H9 (cell line): ENCODE measurements around the gene PYGO2. TPM values are rescaled to one million over a fixed set of nuclear protein-coding genes. Genes with fewer than 3 reads are reported as not detected.
A peak's percentile ranks its signal among the peaks of the same experiment; 100 is the strongest.

Experiments
- DNase-seq: peaks from one replicate; pipeline ENCODE4 v3.0.0-alpha.2; 2017
- H2AFZ ChIP-seq: one replicate; pipeline ENCODE4 v1.6.1; 2013; ENCODE audit warnings: mild to moderate bottlenecking, low read length, control low read depth, moderate library complexity
- H2AK5ac ChIP-seq: 2 replicates; pipeline ENCODE4 v1.6.1; 2013; ENCODE audit warnings: low read length, control low read depth, mixed read lengths; ENCODE audit not compliant: insufficient read length
- H2BK120ac ChIP-seq: one replicate; pipeline ENCODE4 v1.6.1; 2013; ENCODE audit warnings: low read depth, mild to moderate bottlenecking, low read length, control low read depth, inconsistent platforms; ENCODE audit not compliant: poor library complexity, severe bottlenecking
- H2BK12ac ChIP-seq: 2 replicates; pipeline ENCODE4 v1.6.1; 2013; ENCODE audit warnings: low read length, control low read depth, mixed read lengths, low read depth; ENCODE audit not compliant: insufficient read length
- H2BK15ac ChIP-seq: 2 replicates; pipeline ENCODE4 v1.6.1; 2013; ENCODE audit warnings: low read depth, low read length, control low read depth
- H2BK20ac ChIP-seq: one replicate; pipeline ENCODE4 v1.6.1; 2013; ENCODE audit warnings: low read depth, mild to moderate bottlenecking, low read length, control low read depth, inconsistent platforms; ENCODE audit not compliant: poor library complexity, severe bottlenecking
- H2BK5ac ChIP-seq: 2 replicates; pipeline ENCODE4 v1.6.1; 2013; ENCODE audit warnings: low read length, control low read depth, mixed read lengths; ENCODE audit not compliant: insufficient read length
- H3K14ac ChIP-seq: 2 replicates; pipeline ENCODE4 v1.6.1; 2013; ENCODE audit warnings: low read length, control low read depth; ENCODE audit not compliant: insufficient read depth
- H3K18ac ChIP-seq: 2 replicates; pipeline ENCODE4 v1.6.1; 2013; ENCODE audit warnings: low read depth, mild to moderate bottlenecking, mixed read lengths, low read length, control low read depth; ENCODE audit not compliant: insufficient read length
- H3K23ac ChIP-seq: 2 replicates; pipeline ENCODE4 v1.6.1; 2013; ENCODE audit warnings: low read length, control low read depth, mixed read lengths, low read depth; ENCODE audit not compliant: insufficient read length
- H3K23me2 ChIP-seq: 2 replicates; pipeline ENCODE4 v1.6.1; 2013; ENCODE audit warnings: low read depth, mild to moderate bottlenecking, mixed read lengths, low read length, control low read depth; ENCODE audit not compliant: insufficient read length, poor library complexity, severe bottlenecking
- H3K27ac ChIP-seq: 2 replicates; pipeline ENCODE4 v1.5.1; 2013; ENCODE audit warnings: low read length, control low read depth, mixed read lengths, low read depth; ENCODE audit not compliant: insufficient read length
- H3K27me3 ChIP-seq: 2 replicates; pipeline ENCODE4 v1.6.1; 2013; ENCODE audit warnings: low read length, control low read depth, inconsistent platforms; ENCODE audit not compliant: insufficient read depth
- H3K4ac ChIP-seq: 2 replicates; pipeline ENCODE4 v1.6.1; 2013; ENCODE audit warnings: low read depth, mild to moderate bottlenecking, control low read depth, inconsistent platforms, low read length, moderate library complexity
- H3K4me1 ChIP-seq: 2 replicates; pipeline ENCODE4 v1.6.1; 2013; ENCODE audit warnings: low read length, control low read depth, inconsistent platforms; ENCODE audit not compliant: insufficient read depth
- H3K4me2 ChIP-seq: 2 replicates; pipeline ENCODE4 v1.6.1; 2013; ENCODE audit warnings: low read length, control low read depth, mixed read lengths; ENCODE audit not compliant: insufficient read length, insufficient read depth
- H3K56ac ChIP-seq: 2 replicates; pipeline ENCODE4 v1.6.1; 2013; ENCODE audit warnings: low read depth, mild to moderate bottlenecking, mixed read lengths, low read length, control low read depth; ENCODE audit not compliant: insufficient read length
- H3K79me1 ChIP-seq: 2 replicates; pipeline ENCODE4 v1.6.1; 2013; ENCODE audit warnings: low read depth, mild to moderate bottlenecking, moderate library complexity, low read length, control low read depth, inconsistent platforms; ENCODE audit not compliant: insufficient read depth, poor library complexity, severe bottlenecking
- H3K79me2 ChIP-seq: 2 replicates; pipeline ENCODE4 v1.6.1; 2013; ENCODE audit warnings: low read length, control low read depth, inconsistent platforms; ENCODE audit not compliant: insufficient read depth
- H3K9ac ChIP-seq: 2 replicates; pipeline ENCODE4 v1.6.1; 2013; ENCODE audit warnings: low read length, control low read depth, mixed read lengths; ENCODE audit not compliant: insufficient read length; ENCODE audit errors: extremely low read depth
- H3K9me3 ChIP-seq: one replicate; pipeline ENCODE4 v1.6.1; 2013; ENCODE audit warnings: low read depth, low read length, inconsistent platforms; ENCODE audit not compliant: control insufficient read depth
- H3T11ph ChIP-seq: one replicate; pipeline ENCODE4 v1.6.1; 2013; ENCODE audit warnings: mild to moderate bottlenecking, low read length, control low read depth, inconsistent platforms
- H4K20me1 ChIP-seq: one replicate; pipeline ENCODE4 v1.6.1; 2013; ENCODE audit not compliant: control insufficient read depth, insufficient read length, insufficient read depth
- H4K5ac ChIP-seq: 2 replicates; pipeline ENCODE4 v1.6.1; 2013; ENCODE audit warnings: low read depth, mild to moderate bottlenecking, mixed read lengths, low read length, control low read depth; ENCODE audit not compliant: insufficient read length
- H4K8ac ChIP-seq: replicated peaks from 2 replicates; pipeline ENCODE4 v1.6.1; 2013; ENCODE audit warnings: low read length, control low read depth, mixed read lengths, low read depth; ENCODE audit not compliant: insufficient read length
- H4K91ac ChIP-seq: 2 replicates; pipeline ENCODE4 v1.6.1; 2013; ENCODE audit warnings: low read depth, mild to moderate bottlenecking, moderate library complexity, mixed read lengths, low read length, control low read depth; ENCODE audit not compliant: insufficient read length
- H3K27ac Mint-ChIP-seq, 3 experiments: 2 replicates in 2 of 3; 3 replicates in 1 of 3; pipeline ENCODE4 v1.8.0; 2020 to 2021; ENCODE audit warnings: mixed read lengths in 3 of 3, mild to moderate bottlenecking in 1 of 3, moderate library complexity in 1 of 3
- H3K27me3 Mint-ChIP-seq: 2 replicates; pipeline ENCODE4 v1.8.0; 2021; ENCODE audit warnings: low read depth, mild to moderate bottlenecking, moderate library complexity, mixed read lengths
- H3K36me3 Mint-ChIP-seq, 3 experiments: 2 replicates in 2 of 3; 3 replicates in 1 of 3; pipeline ENCODE4 v1.8.0; 2020 to 2021; ENCODE audit warnings: low read depth in 3 of 3, mixed read lengths in 3 of 3; ENCODE audit not compliant: insufficient read depth in 1 of 3
- H3K4me1 Mint-ChIP-seq, 2 experiments: 2 replicates each; pipeline ENCODE4 v1.8.0; 2020; ENCODE audit warnings: mixed read lengths in 2 of 2
- H3K4me3 Mint-ChIP-seq, 2 experiments: 2 replicates in 1 of 2; 3 replicates in 1 of 2; pipeline ENCODE4 v1.8.0; 2020 to 2021; ENCODE audit warnings: mild to moderate bottlenecking in 2 of 2, mixed read lengths in 2 of 2, moderate library complexity in 1 of 2
- H3K9me3 Mint-ChIP-seq, 2 experiments: 2 replicates in 1 of 2; 3 replicates in 1 of 2; pipeline ENCODE4 v1.8.0; 2020; ENCODE audit warnings: mild to moderate bottlenecking in 2 of 2, mixed read lengths in 2 of 2, moderate library complexity in 1 of 2
- CTCF ChIP-seq: fragments of 200-600 bp; sonication (generic); conservative IDR thresholded peaks from 3 replicates; pipeline ENCODE4 v1.8.0; 2021; ENCODE audit warnings: antibody characterized with exemption, mild to moderate bottlenecking
- WGBS: extraction: QIAGEN DNeasy Blood & Tissue Kit; methylation state at CpG from one replicate; pipeline ENCODE4 v1.1.7; 2013; ENCODE audit warnings: missing lambda C conversion rate, low lambda C conversion rate, mixed read lengths; ENCODE audit not compliant: insufficient read length; ENCODE audit errors: extremely low coverage; 5-methylcytosine and 5-hydroxymethylcytosine counted together
- total RNA-seq: library from RNA; stranded (reverse); gene quantifications from 2 replicates; pipeline ENCODE4 v1.2.1, GENCODE V29; 2021

PYGO2 gene
- total RNA-seq, 1 experiment from 2014 or later, result 38.7 TPM

GRCh38 chr1:154951901-154952657, 9.5 kb downstream of the PYGO2 start:
- no peak overlapping the region for H3K18ac ChIP-seq
- H2BK15ac ChIP-seq, result no peak overlapping the region
- H3K4me2 ChIP-seq, result no peak overlapping the region
- H2BK5ac ChIP-seq, result no peak overlapping the region
- peaks cover 4% of the 10 kb centered on the region; the same call in 1 of the 2 replicates for H3K4me1 ChIP-seq
- H4K8ac ChIP-seq, result no peak overlapping the region
- H3K23me2 ChIP-seq, result peaks cover 16% of the 10 kb centered on the region
- no peaks in the 10 kb centered on the region for H4K20me1 ChIP-seq
- no peak overlapping the region for H2AFZ ChIP-seq
- no peaks in the 10 kb centered on the region for H3K27me3 ChIP-seq
- no peak overlapping the region for H2BK20ac ChIP-seq
- H3T11ph ChIP-seq, result no peak overlapping the region
- H4K5ac ChIP-seq, result no peak overlapping the region
- no peak overlapping the region for H3K9ac ChIP-seq
- H3K4me3 Mint-ChIP-seq, result no peak overlapping the region
- no peak overlapping the region for H3K4ac ChIP-seq
- no peaks in the 10 kb centered on the region for H3K27me3 Mint-ChIP-seq
- H3K36me3 Mint-ChIP-seq, result peaks cover 2 to 11% (median 10%) of the 10 kb centered on the region in 3 experiments; a peak in 6 of 7 replicates
- H2AK5ac ChIP-seq, result no peak overlapping the region
- WGBS, result no CpG with 5 or more reads among the region's 15 CpGs
- no peak overlapping the region for H3K27ac ChIP-seq
- H3K9me3 Mint-ChIP-seq, result no peaks in the 10 kb centered on the region
- H3K27ac Mint-ChIP-seq, result peak overlapping the region in 2 of 3 experiments; percentile 28 to 91; a peak in 1 of 7 replicates
- H3K79me2 ChIP-seq, result no peaks in the 10 kb centered on the region
- peaks cover 38 to 42% of the 10 kb centered on the region in 2 experiments for H3K4me1 Mint-ChIP-seq
- H3K79me1 ChIP-seq, result no peaks in the 10 kb centered on the region
- TF ChIP-seq CTCF, result no peak
- H2BK12ac ChIP-seq, result no peak overlapping the region
- no peak overlapping the region for H4K91ac ChIP-seq
- H3K23ac ChIP-seq, result no peak overlapping the region
- no peak for DNase-seq
- H3K9me3 ChIP-seq, result no peaks in the 10 kb centered on the region
- no peak overlapping the region for H3K56ac ChIP-seq
- no peak overlapping the region; the same call in 1 of the 2 replicates for H3K14ac ChIP-seq
- H2BK120ac ChIP-seq, result no peak overlapping the region
